EH (cell line): ENCODE data around the gene SFXN1.
"Not testable (repeated sequence)": the region's sequence is repeated elsewhere in the genome, so short reads cannot be mapped to it uniquely, and the experiment has no call there.

Source experiments
- DNase-seq: peaks from one replicate; pipeline ENCODE4 v3.0.0-alpha.2; 2015; ENCODE audit warnings: low read depth

SFXN1 gene

GRCh38 chr5:175478384-175479124 lies at the start of gene SFXN1:
TSS of gene SFXN1 (plus strand) at chr5:175478560. CDS start at chr5:175492104, 13,544 bp downstream.
- DNase-seq = peak; percentile 75

GRCh38 chr5:175434800-175435199 lies 43.6 kb upstream of the SFXN1 start:
- DNase-seq = no peak

- no peak for DNase-seq
Observed at GRCh38 chr5:175436359-175436758, 42.0 kb upstream of the SFXN1 start.

- DNase-seq = no peak
Observed at GRCh38 chr5:175438234-175438857, 40.0 kb upstream of the SFXN1 start.

GRCh38 chr5:175443514-175444059 lies 34.8 kb upstream of the SFXN1 start:
- DNase-seq = no peak

- DNase-seq = peak; percentile 20
Observed at GRCh38 chr5:175444060-175444904, 34.1 kb upstream of the SFXN1 start, which contains the start of gene DRD1. TSS of gene DRD1 (minus strand) at chr5:175444182. CDS start at chr5:175443099, 1,083 bp downstream.

GRCh38 chr5:175444905-175445456 lies 33.4 kb upstream of the SFXN1 start:
- DNase-seq = no peak

GRCh38 chr5:175446378-175446777 lies 32.0 kb upstream of the SFXN1 start:
- DNase-seq = not testable (repeated sequence)

GRCh38 chr5:175447571-175447970 lies 30.8 kb upstream of the SFXN1 start:
- no peak for DNase-seq

GRCh38 chr5:175448276-175448675 lies 30.1 kb upstream of the SFXN1 start:
- no peak for DNase-seq

- DNase-seq = no peak
Observed at GRCh38 chr5:175452166-175452565, 26.2 kb upstream of the SFXN1 start.

GRCh38 chr5:175454338-175454737 lies 24.0 kb upstream of the SFXN1 start:
- DNase-seq = not testable (repeated sequence)

- DNase-seq = no peak
Observed at GRCh38 chr5:175456105-175456742, 22.1 kb upstream of the SFXN1 start.

GRCh38 chr5:175457466-175457865 lies 20.9 kb upstream of the SFXN1 start:
- DNase-seq = no peak

- DNase-seq = peak; percentile 19
Observed at GRCh38 chr5:175460126-175460525, 18.2 kb upstream of the SFXN1 start.

- no peak for DNase-seq
Observed at GRCh38 chr5:175460552-175460951, 17.8 kb upstream of the SFXN1 start.

GRCh38 chr5:175461370-175461769 lies 17.0 kb upstream of the SFXN1 start:
- no peak for DNase-seq

GRCh38 chr5:175463641-175464040 lies 14.7 kb upstream of the SFXN1 start:
- no peak for DNase-seq

GRCh38 chr5:175464074-175464941 lies 14.1 kb upstream of the SFXN1 start:
- peak; percentile 38 for DNase-seq

GRCh38 chr5:175464942-175465233 lies 13.5 kb upstream of the SFXN1 start:
- DNase-seq = no peak

GRCh38 chr5:175465282-175465681 lies 13.1 kb upstream of the SFXN1 start:
- no peak for DNase-seq
